ENCODE measurements around the gene ABCG8.

ABCG8 gene

GRCh38 chr2:43838560-43839267 is at the start of gene ABCG8, which contains the start of gene ABCG5:
ABCG8 (plus strand) TSS chr2:43838971; CDS start chr2:43839054, 83 bp downstream.
ABCG5 (minus strand) TSS chr2:43838839; CDS start chr2:43838679, 160 bp downstream.
- no peak within 1 kb of the TSS for H3K4me3 ChIP-seq (ENCODE audit: low read depth in 1 of 2, low read length in 2 of 2)
- no peak within 1 kb of the TSS for H3K27ac ChIP-seq (ENCODE audit: low read length)
- H3K4me2 ChIP-seq (ENCODE audit: insufficient read depth, low read length) = no peak within 1 kb of the TSS
- ATAC-seq (ENCODE audit: insufficient read depth, low read depth) = no peak
- H3K79me2 ChIP-seq (ENCODE audit: insufficient read depth, low read length) = no peaks in the 10 kb centered on the region
- TF ChIP-seq EZH2 (IDR thresholded peaks at IDR 0.05; ENCODE audit: borderline replicate concordance, low read depth, low read length, severe bottlenecking) = no peak
- TF ChIP-seq, protein P1, sequence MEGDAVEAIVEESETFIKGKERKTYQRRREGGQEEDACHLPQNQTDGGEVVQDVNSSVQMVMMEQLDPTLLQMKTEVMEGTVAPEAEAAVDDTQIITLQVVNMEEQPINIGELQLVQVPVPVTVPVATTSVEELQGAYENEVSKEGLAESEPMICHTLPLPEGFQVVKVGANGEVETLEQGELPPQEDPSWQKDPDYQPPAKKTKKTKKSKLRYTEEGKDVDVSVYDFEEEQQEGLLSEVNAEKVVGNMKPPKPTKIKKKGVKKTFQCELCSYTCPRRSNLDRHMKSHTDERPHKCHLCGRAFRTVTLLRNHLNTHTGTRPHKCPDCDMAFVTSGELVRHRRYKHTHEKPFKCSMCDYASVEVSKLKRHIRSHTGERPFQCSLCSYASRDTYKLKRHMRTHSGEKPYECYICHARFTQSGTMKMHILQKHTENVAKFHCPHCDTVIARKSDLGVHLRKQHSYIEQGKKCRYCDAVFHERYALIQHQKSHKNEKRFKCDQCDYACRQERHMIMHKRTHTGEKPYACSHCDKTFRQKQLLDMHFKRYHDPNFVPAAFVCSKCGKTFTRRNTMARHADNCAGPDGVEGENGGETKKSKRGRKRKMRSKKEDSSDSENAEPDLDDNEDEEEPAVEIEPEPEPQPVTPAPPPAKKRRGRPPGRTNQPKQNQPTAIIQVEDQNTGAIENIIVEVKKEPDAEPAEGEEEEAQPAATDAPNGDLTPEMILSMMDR (IDR thresholded peaks at IDR 0.05; ENCODE audit: borderline replicate concordance, extremely low read depth, low read length, poor library complexity, severe bottlenecking) = no peak
- no peaks in the 10 kb centered on the region for H3K36me3 ChIP-seq (ENCODE audit: insufficient read depth, low read length)
- no peaks in the 10 kb centered on the region for H3K4me1 ChIP-seq (ENCODE audit: insufficient read depth, low read length)
- peaks cover 20% of the 10 kb centered on the region for H3K27me3 ChIP-seq (ENCODE audit: insufficient read depth, low read length, poor library complexity)
- no peak within 1 kb of the TSS for H3K9ac ChIP-seq (ENCODE audit: low read depth, low read length)
- H3K9me3 ChIP-seq (ENCODE audit: insufficient read depth, low read length, severe bottlenecking) = no peaks in the 10 kb centered on the region
- DNase-seq = no peak
- no peaks in the 10 kb centered on the region for H4K20me1 ChIP-seq (ENCODE audit: insufficient read depth, low read length)
- H2AFZ ChIP-seq (ENCODE audit: low read depth, low read length) = no peak within 1 kb of the TSS

DNA sequence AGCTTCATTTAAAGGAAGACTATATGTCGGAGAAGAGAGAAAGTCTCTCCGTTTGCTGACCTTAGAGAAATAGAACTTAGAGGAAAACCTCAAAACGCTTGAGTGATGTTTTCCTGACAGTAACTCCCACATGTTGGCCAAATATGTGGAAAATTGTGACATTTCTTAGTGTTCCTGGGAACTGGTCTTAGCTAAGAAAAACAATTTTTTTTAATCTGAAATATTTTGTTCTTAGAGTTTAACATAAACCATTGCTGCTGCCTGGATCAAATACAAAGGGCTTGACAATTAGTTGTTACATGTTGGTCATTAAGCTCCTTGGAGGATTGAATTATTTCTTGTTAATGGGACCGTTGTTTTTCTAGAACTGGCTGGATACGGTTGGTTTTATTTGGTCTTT is 48.6 kb upstream of the ABCG8 start:
- Histone ChIP-seq H3K36me3 (ENCODE audit: insufficient read depth, low read length) (no peaks in the 10 kb centered on the region), H3K27ac (ENCODE audit: low read length) (no peak overlapping the region), H2AFZ (ENCODE audit: low read depth, low read length) (no peak overlapping the region), H3K9ac (ENCODE audit: low read depth, low read length) (no peak overlapping the region), H4K20me1 (ENCODE audit: insufficient read depth, low read length) (no peaks in the 10 kb centered on the region), H3K27me3 (ENCODE audit: insufficient read depth, low read length, poor library complexity) (no peaks in the 10 kb centered on the region), H3K4me2 (ENCODE audit: insufficient read depth, low read length) (no peak overlapping the region), H3K4me1 (ENCODE audit: insufficient read depth, low read length) (no peaks in the 10 kb centered on the region), H3K79me2 (ENCODE audit: insufficient read depth, low read length) (no peaks in the 10 kb centered on the region), H3K9me3 (ENCODE audit: insufficient read depth, low read length, severe bottlenecking) (no peaks in the 10 kb centered on the region), H3K4me3 (ENCODE audit: low read depth in 1 of 2, low read length in 2 of 2) (no peak overlapping the region)
- TF ChIP-seq, protein P1 (IDR thresholded peaks at IDR 0.05; ENCODE audit: borderline replicate concordance, extremely low read depth, low read length, poor library complexity, severe bottlenecking) = no peak
- no peak for TF ChIP-seq EZH2 (IDR thresholded peaks at IDR 0.05; ENCODE audit: borderline replicate concordance, low read depth, low read length, severe bottlenecking)
- DNase-seq (no peak), ATAC-seq (ENCODE audit: insufficient read depth, low read depth) (no peak)

- Histone ChIP-seq H3K4me2 (ENCODE audit: insufficient read depth, low read length) (no peak overlapping the region), H3K36me3 (ENCODE audit: insufficient read depth, low read length) (no peaks in the 10 kb centered on the region), H3K79me2 (ENCODE audit: insufficient read depth, low read length) (no peaks in the 10 kb centered on the region), H3K4me3 (ENCODE audit: low read depth in 1 of 2, low read length in 2 of 2) (no peak overlapping the region), H3K9me3 (ENCODE audit: insufficient read depth, low read length, severe bottlenecking) (no peaks in the 10 kb centered on the region), H3K27me3 (ENCODE audit: insufficient read depth, low read length, poor library complexity) (no peaks in the 10 kb centered on the region), H3K27ac (ENCODE audit: low read length) (no peak overlapping the region), H4K20me1 (ENCODE audit: insufficient read depth, low read length) (no peaks in the 10 kb centered on the region), H3K4me1 (ENCODE audit: insufficient read depth, low read length) (no peaks in the 10 kb centered on the region), H3K9ac (ENCODE audit: low read depth, low read length) (no peak overlapping the region), H2AFZ (ENCODE audit: low read depth, low read length) (no peak overlapping the region)
- ATAC-seq (ENCODE audit: insufficient read depth, low read depth) (no peak), DNase-seq (no peak)
- TF ChIP-seq, protein P1 (IDR thresholded peaks at IDR 0.05; ENCODE audit: borderline replicate concordance, extremely low read depth, low read length, poor library complexity, severe bottlenecking) = no peak
- TF ChIP-seq EZH2 (IDR thresholded peaks at IDR 0.05; ENCODE audit: borderline replicate concordance, low read depth, low read length, severe bottlenecking) = no peak
Observed at GRCh38 chr2:43791035-43791765, 47.6 kb upstream of the ABCG8 start.

Data from DND-41 (cell line).